M059J (cell line): ENCODE measurements around the gene ACTN4. TPM values are rescaled to one million over a fixed set of nuclear protein-coding genes. Genes with fewer than 3 reads are reported as not detected.

Experiments used
- DNase-seq: peaks from one replicate; pipeline ENCODE4 v3.0.0-alpha.2; 2012; ENCODE audit warnings: low read depth
- total RNA-seq: library from RNA; depleted of rRNA; stranded (reverse); fragments of >200 nt; shearing (Covaris generic); gene quantifications from 2 replicates; pipeline ENCODE4 v1.2.3, GENCODE V29; 2014

Gene ACTN4
- total RNA-seq, 1 experiment from 2014 or later: 536 TPM

DNA sequence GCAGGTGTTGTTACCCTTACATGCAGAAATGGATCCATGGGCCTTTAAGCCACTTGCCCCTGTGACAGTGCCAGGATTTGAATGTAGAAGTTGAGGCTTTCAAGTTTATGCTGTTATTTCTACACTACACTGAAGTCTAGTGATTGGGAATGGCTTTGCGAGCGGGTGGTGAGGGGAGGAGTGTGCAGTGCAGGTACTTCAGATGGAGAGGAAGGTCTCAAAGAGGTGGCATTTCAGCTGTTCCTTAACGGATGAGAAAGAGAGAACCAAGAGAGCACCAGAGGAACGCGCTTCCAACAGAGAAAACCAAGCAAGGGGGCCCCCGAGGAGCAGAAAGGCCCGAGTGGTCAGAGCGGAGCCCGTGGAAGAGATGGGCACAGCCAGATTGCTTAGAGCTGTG, 13.3 kb downstream of the ACTN4 start:
- DNase-seq: no peak

DNA sequence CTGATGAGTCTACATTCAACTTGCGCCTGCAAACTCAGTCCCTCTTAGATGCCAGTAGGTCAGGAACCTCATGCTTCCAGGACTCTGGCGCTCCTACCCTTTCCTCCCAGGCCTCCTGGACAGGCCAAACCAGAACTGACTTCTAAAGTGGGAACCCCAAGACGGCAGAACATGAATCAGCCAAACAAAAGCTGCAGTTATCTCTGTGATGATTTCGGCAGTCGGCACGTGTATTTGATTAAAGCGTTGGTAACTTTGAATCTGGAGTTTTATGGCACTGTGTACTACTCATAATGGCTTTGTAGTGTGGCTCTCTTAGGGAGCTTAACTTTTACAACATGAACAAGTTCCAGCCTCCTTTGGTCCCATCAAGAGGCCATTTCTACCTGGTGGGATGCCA, 13.7 kb downstream of the ACTN4 start:
- DNase-seq: no peak

DNA sequence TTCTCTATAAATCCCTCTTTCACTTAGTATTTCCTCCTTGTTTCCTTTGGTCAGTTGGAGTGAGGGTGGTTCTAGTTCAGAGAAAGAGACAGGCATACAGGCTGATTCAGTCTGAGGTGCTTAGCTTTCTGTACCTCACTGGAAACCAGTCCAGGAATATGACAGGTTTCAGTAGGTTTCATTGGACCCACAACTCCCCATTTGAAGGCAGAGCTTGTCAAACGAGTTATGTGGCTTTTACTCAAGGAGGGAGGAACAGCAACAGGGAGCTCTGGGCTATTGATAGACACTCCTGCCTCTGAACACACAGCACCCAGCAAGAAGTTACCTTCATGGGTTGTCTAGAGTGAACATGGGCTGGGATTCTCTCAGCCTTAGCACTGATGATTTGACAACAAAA, 14.5 kb downstream of the ACTN4 start:
- no peak for DNase-seq

DNA sequence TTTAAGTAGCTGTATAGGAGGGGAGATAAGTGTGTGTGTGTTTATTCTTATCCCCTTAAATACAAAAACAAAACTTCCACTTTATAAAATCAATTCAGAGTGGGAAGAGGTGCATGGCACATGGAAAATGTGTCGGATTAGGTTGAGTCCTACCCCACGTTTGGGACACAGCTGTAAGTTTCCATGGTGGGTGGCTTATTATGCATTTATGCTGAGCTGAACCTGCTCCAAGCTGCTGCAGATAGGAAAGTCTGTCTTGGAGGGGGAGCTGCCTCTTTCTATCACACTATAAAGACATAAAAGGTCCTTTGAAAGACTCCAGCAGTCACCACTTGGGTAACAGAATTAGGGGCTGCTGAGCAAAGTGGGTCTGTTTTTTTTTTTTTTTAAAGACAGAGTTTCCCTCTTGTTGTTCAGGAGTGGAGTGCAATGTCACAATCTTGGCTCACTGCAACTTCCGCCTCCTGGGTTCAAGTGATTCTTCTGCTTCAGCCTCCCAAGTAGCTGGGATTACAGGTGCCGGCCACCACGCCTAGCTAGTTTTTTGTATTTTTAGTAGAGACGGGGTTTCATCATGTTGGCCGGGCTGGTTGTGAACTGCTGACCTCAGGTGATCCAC, 15.2 kb downstream of the ACTN4 start:
- DNase-seq: no peak

DNA sequence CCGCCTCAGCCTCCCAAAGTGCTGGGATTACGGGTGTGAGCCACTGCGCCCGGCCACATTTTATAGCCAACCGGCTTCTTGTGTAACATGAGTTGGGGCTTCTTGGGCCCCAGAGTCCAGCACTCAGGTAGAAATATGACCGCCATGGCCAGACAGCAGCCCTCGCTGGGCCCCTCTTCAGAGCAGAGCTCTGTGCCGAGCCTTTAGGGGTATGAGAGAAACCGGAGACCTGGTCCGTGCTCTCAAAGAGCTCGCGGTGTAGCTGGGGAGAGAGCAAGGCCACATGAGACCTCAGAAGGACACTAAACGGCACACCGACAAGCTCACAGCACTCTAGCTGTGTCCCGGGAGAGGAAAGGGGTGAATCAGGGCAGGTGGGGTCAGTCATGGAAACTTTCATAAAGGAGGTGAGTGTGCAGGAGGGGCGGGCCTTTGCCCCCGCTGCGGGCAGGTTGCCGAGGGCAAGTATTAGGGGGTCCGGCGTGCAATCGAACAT, 15.8 kb downstream of the ACTN4 start:
- DNase-seq: no peak

DNA sequence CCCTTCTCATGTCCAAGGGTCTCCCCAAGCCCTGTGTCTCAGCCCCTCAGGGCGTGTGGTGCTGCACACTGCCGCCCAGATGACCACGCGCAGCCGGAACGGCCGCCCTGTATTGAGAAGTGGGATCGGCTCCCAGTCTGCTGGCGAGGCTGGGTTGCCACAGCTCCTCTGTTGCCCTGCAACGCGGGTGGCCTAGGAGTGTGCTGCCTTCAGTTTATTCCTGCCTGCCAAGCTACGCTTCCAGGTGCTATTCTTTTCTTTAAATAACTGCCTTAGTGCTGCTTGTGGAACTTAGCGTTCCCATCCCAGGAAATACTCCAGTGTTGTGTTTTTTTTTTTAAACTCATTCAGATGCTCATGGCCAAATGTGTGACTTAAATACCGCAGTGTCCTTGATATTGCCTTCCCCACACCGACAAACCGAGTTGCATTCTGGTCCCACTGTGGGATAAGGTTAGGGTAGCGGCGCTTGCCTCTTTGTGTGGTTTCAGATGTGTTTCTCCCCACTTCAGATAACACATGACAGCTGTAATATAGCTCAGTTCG, 16.6 kb downstream of the ACTN4 start:
- DNase-seq: peak; percentile 32

DNA sequence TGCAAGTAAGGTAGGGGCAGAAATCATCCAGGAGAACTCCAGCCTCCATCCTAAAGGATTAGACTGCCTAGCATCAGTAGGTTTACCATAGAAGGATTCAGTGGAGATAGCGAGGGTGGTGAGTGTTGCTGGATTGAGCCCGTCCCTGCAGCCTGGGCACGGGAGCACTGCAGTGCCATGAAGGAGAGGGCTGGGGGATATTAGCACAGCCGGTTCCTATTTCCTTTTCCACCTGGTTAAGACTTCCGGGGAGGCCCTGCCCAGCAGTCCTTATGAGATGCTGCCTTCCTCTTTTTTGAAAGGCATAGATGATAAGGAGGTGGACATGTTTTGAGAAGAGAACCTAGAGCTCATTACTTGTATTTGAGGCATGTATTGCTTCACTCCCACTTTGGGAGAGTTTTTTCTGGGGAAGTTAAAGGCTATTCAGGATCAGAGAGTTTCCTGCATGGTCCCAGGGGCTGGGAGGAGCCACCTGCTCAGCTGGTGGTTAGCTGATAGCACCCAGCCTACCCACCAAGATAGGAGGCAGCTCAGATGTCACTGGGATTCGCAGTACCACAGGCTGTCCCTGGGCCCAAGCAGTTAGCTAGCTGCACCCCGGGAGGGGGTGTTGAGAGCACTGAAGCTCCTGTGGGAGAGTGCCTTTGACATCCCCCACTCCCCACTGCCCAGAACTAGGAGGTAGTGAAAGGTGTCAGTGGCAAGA, 17.2 kb downstream of the ACTN4 start:
- DNase-seq: peak; percentile 64

DNA sequence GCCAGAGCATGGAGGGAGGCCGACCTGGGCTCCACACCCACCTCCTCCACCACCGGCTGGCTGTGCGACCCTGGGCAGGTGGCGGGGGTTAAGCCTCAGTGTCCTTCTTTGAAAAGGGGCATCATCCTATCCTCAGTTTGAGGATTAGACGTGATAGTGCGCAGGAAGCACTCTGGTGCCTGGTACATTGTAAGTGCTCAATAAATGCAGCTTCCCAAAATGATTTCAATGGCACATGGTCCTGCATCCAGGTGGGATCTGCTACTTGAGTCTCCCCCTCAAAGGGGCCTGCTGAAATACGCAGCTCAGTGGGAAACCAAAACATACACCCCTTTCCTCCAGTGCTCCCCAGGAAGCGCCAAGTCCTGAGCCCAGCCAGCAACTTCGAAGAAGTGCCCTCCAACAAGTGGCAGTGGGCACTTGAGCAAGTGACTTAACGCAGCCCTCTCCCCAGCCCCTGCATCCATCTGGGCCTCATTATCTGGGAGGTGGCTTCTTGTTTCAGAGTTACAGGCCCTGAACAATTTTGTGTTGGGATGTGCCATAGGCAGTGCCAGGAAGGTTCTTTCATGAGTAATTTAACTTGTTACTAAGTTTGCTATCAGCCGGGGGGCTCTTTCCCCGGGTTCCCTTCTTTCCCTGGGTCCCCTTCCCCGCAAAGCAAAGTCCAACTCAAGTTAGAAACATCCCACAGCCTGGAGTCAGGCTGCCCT, 17.9 kb downstream of the ACTN4 start:
- no peak for DNase-seq

DNA sequence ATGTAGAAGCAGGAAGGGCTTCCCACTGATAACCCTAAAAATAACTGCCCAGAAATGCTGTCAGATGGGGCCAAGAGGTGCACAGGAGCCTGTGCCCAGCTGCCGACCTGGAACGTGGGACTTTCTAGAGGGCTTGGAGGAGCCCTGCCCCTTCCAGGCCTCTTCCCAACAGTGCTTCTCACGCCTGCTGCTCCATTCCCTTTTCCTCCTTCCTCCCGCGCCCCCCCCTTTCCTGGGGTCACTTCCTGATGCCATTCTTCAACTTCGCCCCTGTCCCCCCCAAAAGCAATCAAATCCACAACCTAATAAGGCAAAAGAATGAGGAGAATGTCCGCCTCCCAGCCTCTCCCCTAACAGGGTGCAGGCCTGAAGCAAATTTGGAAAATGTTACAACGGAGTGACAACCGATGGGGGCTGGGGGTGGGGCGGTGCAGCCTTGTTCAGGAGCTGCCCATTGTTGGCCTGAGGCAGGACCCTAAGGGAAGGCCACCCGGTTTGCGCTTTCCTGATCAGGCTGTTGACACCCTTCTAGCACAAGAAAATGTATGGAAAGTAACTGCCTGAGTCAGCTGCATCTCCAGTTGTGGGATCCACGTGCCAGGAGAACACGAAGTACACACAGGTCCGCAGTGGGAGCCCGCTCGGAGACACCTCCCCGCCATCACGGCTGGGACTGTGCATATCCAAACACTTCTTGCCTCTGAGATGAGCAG, 18.7 kb downstream of the ACTN4 start:
- DNase-seq: peak; percentile 94

DNA sequence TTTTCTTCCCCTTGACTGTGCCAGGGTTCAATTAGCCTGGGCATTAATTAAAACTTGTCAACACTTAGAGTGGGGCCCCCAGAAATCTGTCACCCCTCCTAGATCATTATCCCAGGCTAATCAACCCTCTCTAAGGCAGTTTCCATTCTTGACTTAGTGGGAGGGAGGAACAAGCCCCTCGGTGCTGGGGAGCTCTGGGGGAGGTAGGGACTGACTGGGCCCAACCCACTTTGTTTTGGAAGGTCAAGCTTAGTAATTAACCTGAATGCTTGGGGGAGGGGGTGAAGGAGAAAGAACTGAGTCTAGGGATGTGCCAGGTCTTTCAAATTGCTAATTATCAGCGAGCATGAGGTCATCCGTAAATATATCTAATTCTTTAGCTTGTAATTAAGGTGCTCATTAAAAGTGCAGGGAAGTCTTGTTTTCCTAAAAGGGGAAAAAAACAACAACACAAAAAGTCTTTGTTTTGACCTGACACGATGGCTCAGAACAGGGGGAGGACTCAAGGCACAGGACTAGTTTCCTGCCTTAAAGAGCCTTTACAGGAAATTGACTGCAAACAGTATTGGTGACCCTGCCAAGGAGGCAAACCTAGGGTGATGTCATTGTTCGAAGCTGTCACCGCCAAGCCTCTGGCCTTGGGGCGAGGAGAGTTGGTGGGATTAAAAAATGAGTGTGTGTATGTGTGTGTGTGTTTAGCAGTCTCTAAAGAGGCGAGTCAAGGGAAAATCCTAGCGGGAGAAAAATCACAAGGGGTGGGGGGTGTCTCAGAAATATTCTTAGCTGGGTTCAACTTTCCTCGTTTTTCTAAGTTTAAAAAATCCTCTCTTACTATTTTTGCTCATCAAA, 19.4 kb downstream of the ACTN4 start:
- peak; percentile 96 for DNase-seq

DNA sequence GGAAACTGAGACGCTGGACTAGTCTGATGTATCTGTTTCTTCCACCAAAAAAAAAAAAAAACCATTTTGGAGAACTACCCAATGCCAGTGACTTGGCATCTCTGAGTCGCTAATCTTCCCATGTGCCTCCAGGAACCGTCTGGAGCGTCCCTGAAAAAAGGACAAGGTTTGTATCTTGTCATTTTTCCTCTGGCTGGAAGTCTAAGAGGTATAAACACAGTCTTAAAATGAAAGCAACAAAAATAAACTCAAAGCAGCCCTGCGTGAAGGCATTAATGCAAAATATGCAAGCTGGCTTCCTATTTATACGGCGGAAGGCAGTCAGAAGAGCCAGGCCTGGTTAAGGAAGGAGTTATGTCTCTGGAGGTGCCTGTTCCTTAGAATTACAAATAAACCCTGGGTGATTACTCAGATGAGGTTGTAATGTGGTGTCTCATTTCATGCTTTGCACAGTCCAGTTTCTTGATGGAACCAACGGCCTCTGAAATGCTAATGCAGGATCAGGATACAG, 20.3 kb downstream of the ACTN4 start:
- peak; percentile 90 for DNase-seq

DNA sequence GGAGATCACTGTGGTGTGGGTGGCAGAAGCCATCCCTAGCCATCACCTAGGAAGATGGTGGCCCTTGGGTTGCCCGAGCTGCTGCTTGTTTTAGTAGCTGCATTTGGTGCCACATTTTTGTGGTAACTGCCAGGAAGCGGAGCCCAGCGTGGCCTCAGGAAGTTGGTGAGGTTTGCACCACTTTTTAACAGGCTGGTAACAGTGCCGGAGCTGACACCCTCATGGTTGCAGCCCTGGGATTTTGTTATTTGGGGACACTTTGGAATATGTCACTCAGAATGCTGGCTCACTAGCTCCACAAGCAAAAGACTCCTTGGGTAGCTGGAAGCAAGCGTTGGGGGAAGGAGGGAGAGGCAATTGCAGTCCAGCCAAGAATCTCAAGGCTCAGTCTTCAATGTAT, 22.1 kb downstream of the ACTN4 start:
- peak; percentile 70 for DNase-seq

DNA sequence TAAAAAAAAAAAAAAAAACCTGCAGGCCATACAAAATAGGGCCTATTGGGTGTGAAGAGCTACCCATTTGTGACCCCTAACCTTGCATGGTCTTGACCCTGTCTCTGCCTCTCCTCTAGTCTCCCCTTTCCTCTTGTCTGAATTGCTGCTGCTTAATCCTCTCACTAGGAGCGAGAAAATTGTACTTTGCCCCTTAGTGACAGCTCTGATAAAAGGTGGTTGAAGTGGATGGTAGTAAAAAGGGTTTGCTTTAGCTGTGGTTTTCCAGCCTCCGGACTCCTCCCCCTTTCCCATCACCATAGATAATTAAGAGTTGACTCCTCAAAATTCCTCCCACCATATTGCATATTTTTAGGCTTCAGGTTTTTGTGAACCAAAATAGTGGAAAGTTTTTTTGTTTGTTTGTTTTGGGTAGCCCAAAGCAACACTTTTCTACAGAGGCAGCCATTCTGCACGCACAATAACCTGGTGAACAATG, 23.5 kb downstream of the ACTN4 start:
- DNase-seq: peak; percentile 72

DNA sequence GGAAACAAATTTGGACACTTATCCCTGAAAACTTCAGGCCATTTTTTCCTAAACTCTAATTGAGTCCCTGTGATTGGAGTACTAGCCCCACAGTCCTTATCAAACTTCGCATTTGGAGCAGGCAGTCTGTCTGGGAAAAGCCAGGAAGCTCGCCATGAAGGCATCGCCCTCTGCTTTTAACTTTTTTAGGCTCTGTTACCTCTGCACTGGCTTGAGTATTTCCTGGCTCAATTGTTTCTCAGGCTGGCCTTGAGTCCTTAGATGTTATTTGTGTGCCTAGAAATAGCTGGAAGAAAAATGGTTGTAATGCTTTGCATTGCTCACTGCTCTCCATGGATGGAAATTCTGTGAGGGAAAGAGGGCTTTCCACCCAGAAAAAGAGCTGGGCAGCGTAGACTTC, 24.2 kb downstream of the ACTN4 start:
- no peak for DNase-seq

DNA sequence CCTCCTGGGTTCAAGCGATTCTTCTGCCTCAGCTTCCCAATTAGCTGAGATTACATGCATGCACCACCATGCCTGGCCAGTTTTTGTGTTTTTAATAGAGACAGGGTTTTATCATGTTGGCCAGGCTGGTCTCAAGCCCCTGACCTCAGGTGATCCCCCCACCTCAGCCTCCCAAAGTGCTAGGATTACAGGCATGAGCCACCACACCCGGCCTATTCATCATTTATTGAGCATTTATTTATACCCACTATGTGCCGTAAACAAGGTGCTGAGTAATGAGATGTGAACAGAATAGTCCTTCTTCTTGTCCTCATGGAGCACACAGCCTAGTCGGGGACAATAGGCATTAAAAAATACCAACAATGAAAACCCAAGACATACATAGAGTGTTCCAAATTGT, 25.6 kb downstream of the ACTN4 start:
- DNase-seq: no peak

DNA sequence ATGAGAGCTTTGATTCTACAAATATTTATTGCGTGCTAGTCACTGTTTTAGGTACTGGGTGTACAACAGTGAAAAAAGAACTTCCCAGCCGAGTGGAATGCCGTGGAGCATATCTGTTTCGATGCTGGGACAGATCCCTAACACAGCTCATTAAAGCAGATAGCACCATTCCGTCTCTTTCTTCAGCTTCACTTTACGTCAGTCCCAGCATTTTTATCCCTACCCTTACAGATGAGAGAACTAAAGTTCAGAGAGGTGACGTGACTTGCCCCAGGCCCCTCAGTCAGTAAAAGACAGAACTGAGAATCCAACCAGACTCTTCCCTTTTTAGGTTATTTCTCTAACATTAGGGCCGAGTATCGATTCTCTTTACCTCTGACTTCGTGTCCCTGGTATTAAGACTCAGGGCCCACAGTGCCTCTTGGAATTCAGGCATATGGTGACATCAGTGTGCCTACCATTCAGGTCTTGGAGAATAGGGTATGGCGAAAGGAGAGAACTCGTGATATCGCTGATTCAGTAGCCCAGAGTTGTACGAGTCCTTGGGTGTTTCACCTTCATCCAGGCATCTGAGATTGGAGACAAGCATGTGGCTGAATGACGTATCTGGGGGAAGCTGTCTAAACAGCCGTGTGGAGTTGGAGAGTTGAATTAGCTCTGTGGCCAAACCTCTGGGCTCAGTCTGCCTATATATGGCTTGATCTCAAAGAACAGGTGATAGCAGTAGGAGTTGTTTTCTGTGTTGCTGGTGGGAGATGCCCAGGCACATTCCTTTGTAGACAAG, 27.1 kb downstream of the ACTN4 start:
- no peak for DNase-seq

DNA sequence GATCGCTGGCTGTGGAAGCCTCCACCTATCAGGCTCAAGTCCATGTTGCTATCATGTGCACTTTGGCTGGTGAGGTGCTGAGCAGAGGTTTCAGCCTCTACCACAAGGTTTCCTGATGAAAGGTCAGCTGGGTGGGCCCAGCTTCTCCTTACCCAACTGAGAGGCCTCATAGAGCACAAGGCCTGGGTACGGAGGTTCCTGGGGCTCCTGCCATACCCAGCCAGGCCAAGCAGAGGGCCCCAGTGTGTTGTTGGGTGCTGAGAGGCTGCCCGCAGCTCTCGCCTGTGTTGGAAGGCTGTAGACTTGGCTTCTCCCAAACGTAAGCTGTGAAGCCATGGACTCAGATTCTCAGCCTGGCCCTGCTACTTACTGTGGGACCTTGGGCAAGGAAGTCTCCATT, 28.2 kb downstream of the ACTN4 start:
- DNase-seq: no peak

DNA sequence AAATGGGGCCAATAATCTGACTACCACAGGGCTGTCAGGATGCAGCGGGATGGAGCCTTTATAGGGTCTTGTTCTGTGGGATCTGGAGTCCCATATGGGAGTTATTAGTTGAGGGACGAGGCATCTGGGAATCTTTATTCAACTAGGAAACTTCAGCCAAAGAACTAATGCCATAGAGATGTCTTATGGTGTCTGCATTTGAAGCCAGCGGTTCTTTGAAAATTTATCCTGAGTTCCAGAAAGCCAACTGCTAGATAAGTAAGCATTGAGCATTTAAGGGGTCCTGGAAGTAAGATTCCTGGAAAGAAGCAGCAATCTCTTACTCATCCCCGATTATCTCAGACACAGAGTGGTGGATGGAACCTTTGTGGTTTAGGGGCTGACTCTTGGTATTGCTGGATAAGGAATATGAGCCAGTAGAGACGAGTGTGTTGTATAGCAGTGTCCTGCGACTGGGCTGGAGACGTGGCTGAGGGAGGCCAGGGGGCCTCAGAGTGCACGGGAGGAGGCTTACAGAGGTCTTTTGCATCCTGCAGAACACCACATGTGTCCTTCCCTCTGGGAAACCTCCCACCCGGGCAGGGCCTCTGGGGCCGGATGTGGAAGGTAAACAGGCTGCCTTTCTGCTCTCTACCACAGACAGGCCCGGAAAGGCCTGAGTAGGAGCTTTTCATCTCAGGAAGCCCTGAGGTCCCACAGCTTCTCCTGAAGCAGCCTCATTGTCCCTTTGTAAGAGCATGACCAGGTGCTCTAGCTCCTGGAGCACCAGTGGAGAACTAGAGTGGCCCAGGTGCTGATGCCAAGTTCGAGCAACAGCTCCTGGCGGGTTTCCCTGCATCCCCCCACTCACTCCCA, 28.8 kb downstream of the ACTN4 start:
- DNase-seq: no peak
